ENCODE data around the gene FBXW8.
"Not testable (repeated sequence)": the region's sequence is repeated elsewhere in the genome, so short reads cannot be mapped to it uniquely, and the experiment has no call there.

FBXW8 gene

DNA sequence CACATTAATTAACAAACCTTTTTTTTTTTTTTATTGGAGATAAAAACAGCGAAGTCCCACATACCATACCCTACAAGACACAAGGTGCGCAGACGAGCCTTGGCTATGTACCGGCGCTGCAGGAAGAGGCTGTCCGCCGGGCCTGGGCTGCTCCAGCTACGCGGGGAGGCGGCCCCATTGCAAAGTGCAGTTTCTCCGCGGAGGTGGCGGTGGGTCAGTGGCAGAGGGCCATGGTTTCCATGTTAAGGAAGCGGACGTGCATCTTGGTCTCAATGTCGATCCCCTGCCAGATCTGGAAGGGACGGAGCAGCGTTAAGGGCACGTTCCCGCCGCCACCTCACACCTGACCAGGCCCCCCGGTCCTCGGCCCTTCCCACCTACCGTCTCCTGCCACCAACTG is 128.2 kb downstream of the FBXW8 start:
- DNase-seq: no peak

DNA sequence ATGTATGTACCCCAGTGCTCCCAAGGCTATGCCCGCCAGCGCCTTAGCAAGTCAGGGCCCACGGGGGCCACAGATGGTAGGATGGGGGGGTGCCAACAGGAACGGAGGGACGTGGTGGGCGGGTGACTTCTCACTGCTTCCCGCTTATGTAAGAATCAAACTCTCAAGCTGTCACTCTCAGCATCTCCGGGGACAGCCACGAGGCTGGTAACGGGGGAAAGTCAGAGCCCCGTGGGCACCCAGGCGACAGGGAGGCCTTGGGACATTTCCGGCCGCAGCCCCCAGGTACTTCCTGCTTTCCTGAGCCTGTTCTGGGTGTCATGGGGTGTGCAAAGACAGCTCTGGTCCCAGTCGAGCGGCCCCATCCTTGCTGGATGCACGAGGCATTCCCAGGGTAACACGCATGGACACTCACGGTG is 129.2 kb downstream of the FBXW8 start:
- no peak for DNase-seq

GRCh38 chr12:117040496-117040895 is 129.7 kb downstream of the FBXW8 start:
- no peak for DNase-seq

DNA sequence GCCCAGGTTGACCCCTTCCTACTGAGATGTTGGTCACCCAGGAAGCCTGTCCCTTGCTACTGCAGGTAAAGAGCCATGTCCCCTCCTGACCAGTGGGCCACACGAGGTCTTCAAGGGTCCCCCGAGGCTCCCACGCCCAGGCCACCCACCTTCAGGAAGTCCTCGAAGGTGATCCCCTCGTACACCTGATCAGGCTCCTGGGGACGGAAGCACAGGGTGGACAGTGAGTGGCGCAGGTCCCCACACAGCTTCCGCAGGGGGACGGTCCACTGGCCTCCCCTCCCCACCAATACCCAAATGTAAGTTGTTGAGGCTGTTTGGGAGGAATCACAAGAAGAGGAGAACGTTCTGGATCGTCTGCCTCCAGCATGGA is 131.0 kb downstream of the FBXW8 start:
- DNase-seq: no peak

DNA sequence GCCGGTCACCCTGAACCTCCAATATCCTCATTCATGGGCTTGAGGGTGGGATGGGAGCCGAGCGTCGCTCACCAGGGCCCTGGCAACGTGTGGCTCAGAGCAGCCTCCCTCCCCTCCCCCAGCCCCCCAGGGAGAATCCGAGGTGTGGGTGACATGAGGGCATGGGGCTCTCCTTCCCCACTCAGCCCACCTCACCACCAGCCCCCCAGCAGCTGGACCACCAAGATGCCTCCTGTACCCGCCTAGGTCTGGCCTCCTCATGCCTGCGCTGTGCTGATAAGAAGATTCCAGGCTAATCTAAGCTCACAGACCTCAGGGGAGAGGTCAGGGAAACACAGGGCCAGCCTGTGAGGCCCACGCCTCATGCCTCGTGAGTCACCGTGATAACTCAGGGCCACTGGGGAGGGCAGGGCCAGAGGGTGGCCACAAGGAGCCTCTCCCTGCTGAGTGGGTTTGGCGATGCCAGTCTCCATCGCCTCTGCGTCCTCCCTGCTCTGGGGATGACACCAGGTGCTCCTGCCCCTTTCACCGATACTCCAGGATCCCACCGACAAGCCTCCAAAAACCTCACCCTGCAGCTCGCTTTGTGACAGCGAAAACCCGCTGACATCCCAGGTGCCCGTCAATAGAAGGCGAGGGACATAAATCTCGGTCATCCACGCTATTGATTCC is 131.6 kb downstream of the FBXW8 start:
- no peak for DNase-seq

- no peak for DNase-seq
Measured at GRCh38 chr12:117042862-117043261, 132.1 kb downstream of the FBXW8 start.

DNA sequence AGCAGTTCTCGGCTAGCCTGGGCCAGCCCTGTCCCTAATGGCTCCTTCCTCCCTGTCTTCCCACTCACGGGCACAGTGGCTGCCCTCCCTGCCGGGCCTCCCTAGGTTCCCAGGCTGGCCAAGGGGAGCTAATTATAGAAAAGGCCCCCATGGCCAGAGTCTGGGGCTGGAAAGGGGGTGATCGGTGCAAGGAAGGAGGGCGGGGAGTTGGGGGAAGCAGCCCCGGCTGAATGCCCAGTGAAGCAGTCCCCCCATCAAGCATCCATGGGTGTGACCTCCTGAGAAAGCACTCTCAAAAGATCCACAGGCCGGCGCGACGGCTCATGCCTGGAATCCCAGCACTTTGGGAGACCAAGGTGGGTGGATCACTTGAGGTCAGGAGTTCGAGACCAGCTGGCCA is 133.6 kb downstream of the FBXW8 start:
- no peak for DNase-seq

DNA sequence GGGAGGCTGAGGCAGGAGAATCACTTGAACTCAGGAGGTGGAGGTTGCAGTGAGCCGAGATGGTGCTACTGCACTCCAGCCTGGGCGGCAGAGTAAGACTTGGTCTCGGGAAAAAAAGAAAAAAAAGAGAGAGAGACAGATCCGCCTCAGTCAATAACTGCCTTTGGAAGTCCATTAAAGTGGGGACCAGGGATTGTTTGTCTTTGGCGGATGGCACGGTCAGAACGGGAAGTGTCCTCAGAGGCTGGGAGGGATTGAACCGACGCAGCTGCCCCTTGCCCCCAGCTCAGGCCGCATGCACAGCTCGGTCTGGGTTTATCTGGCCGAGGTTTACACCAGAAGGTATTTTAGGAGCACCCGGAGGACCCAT is 134.0 kb downstream of the FBXW8 start:
- no peak for DNase-seq

DNA sequence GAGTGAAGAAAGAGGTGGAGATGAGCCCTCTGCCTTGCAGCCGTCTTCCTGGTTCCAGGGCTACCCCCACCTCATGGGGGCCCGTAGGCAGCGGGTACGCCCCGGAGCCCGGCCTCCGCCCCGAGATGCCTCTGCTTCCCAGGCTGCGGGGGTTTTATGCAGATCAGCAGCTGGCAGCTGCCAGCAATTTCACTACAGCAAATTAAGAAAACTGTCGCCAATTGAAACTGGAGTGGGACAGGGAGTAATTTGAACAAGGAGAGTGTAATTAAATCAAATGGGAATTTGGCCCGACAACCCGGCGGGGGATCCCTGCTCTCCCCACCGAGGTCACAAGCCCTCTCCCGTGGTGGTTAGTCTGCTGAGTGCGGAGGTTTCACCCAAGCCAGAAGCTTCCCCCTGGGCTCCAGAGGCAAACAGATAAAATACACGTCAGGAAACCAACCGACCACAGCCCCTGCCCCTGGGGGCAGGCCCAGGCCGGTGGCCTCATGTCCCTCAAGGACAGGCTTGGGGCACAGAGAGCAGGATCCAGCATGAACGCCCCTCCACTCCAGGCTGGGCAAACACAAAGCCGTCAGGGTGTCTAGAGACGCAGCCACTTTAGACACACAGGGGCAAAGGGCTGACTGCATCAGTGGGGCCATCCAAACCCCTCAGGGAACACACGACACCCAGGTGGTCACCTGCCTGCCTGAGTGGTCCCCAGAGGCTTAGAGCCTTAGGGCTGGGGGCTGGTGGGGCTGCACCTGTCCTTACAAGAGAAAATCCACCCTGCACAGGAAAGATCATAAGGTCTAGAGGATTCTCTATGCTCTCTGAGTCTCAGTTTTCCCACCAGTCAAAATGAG is 134.6 kb downstream of the FBXW8 start:
- no peak for DNase-seq

GRCh38 chr12:117046011-117046369 is 135.2 kb downstream of the FBXW8 start:
- no peak for DNase-seq

DNA sequence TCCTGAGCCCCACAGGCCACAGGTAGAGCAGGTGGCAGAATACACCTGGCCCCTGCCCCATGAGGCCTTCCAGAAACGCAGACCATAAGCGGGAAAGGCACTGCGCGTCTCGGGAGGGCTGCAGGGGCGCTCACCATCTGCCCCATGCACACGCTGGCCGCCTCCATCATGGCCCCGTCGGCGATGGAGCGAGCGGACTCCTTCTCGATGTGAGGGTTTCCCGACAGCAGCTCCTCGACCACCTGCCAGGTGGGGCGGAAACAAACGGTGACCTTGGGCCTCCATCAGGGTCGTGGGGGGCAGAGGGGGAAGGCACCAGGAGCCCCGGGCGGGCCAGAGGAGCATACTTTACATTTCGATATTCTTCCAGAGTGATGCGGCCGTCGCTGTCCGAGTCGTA is 135.7 kb downstream of the FBXW8 start:
- DNase-seq: no peak

GRCh38 chr12:117046861-117047530 is 136.2 kb downstream of the FBXW8 start:
- DNase-seq: no peak

- DNase-seq: peak; percentile 18
Measured at GRCh38 chr12:117047810-117048584, 137.2 kb downstream of the FBXW8 start.

GRCh38 chr12:117048585-117048904 is 137.8 kb downstream of the FBXW8 start:
- DNase-seq: no peak

DNA sequence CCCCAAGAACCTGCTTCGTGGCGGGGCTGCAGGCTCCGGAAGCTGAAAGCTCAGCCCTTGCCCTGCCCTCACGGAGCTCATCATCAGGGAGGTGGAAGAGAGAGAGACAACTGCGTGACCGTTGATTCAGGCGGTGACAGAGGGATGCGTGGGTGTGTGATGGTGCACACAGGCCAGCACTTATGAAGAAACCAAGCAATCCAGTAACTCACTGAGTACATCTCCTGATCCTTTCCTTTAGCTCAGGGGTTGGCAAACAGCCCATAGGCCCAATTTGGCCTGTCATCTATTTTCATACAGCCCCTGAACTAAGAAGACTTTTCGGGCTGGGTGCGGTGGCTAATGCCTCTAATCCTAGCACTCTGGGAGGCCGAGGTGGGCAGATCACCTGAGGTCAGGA is 138.5 kb downstream of the FBXW8 start:
- no peak for DNase-seq

DNA sequence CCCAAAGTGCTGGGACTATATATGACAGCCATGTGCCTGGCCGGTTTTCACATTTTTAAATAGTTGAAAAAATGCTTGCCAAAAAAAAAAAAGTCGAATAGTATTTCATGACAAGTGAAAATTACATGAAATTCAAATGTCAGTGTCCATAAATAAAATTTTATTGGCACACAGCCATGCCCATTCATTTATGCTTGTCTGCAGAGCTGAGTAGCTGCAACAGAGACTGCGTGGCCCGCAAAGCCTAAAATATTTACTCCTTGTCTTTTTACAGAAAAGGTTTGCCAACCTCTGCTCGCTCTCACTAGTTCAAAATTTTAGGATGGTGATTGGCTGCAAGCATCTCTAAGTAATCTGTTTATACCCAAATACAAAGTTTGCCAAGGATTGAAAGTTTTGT is 139.3 kb downstream of the FBXW8 start:
- no peak for DNase-seq

GRCh38 chr12:117051380-117051779 is 140.6 kb downstream of the FBXW8 start:
- DNase-seq: no peak

DNA sequence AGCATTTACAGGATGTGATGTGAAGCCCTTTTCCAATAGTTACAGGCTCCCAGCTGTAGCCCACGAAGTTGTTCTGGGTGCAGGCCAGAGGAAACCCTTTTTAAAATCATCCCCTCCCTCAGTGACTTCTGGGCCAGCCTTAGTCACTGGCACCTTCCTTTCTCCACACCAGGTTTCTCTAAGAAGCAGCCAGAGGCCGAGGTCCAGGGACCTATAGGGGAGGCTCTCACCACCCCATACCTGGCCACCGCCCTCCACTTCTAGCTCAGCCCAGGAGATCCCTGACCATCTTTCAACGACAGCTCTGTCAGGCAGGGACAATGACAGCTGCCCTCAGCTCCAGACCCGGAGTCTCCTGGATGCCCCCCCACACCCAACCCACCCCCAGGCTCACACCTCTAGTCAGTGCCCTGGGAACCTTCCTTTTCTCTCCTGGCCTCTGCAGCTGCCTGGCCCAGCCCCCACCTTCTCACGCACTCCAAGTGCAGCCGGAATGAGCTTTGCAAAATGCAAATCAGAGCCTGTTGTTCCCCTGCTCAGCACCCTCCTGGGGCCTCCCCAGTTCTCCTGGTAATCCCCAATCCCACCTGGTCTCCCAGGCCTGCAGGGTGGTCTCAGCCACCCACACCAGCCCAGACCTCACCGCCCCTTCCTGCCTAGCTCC is 141.8 kb downstream of the FBXW8 start:
- no peak for DNase-seq

- DNase-seq: no peak
Measured at GRCh38 chr12:117053050-117053400, 142.3 kb downstream of the FBXW8 start.

GRCh38 chr12:117053597-117054201 is 142.9 kb downstream of the FBXW8 start:
- DNase-seq: no peak

- DNase-seq: no peak
Measured at GRCh38 chr12:117054279-117054678, 143.5 kb downstream of the FBXW8 start.

GRCh38 chr12:117057626-117058025 is 146.9 kb downstream of the FBXW8 start:
- DNase-seq: not testable (repeated sequence)

Data from fibroblast of skin of abdomen (primary cell).